CD4-positive, CD25-positive, alpha-beta regulatory T cell (primary cell): ENCODE data around the gene PREX1. TPM values are rescaled to one million over a fixed set of nuclear protein-coding genes. Genes with fewer than 3 reads are reported as not detected.

Experiments used
- ATAC-seq, 2 donors: fragments of 150-1000 bp; cut with Tn5 transposase; one replicate each; pipeline ENCODE4 v1.10.0; 2021; ENCODE audit warnings: low read depth in 2 of 2, moderate number of reproducible peaks in 2 of 2, moderate library complexity in 1 of 2
- DNase-seq, 3 donors: peaks; one replicate each; pipeline versions ENCODE4 v3.0.0 to v3.0.0-alpha.2; 2012 to 2022; ENCODE audit warnings: mixed read lengths in 1 of 3
- H3K27ac ChIP-seq: one replicate; pipeline ENCODE4 v1.7.0; 2013; ENCODE audit warnings: mild to moderate bottlenecking, low read length; ENCODE audit not compliant: insufficient read depth, poor library complexity, severe bottlenecking
- H3K27me3 ChIP-seq: one replicate; pipeline ENCODE4 v1.7.0; 2013; ENCODE audit warnings: low read length; ENCODE audit not compliant: control insufficient read depth, insufficient read depth
- H3K36me3 ChIP-seq: one replicate; pipeline ENCODE4 v1.7.0; 2013; ENCODE audit warnings: mild to moderate bottlenecking, low read length, moderate library complexity; ENCODE audit not compliant: control insufficient read depth, insufficient read depth
- H3K4me1 ChIP-seq: 2 replicates; pipeline ENCODE4 v1.7.0; 2013; ENCODE audit warnings: mild to moderate bottlenecking, low read length; ENCODE audit not compliant: insufficient read depth, control insufficient read depth, poor library complexity, severe bottlenecking
- H3K4me3 ChIP-seq: one replicate; pipeline ENCODE4 v1.7.0; 2013; ENCODE audit warnings: low read depth, mild to moderate bottlenecking, low read length, moderate library complexity
- H3K9me3 ChIP-seq, 2 experiments: 1 replicate in 1 of 2; 2 replicates in 1 of 2; pipeline ENCODE4 v1.7.0; 2013; ENCODE audit warnings: low read length in 2 of 2, mild to moderate bottlenecking in 1 of 2, moderate library complexity in 1 of 2; ENCODE audit not compliant: control insufficient read depth in 2 of 2
- H3K27ac Mint-ChIP-seq, 3 donors: one replicate each; pipeline ENCODE4 v1.8.0; 2020 to 2022; ENCODE audit warnings: mild to moderate bottlenecking in 3 of 3, mixed read lengths in 3 of 3, moderate library complexity in 2 of 3
- H3K27me3 Mint-ChIP-seq: one replicate; pipeline ENCODE4 v1.8.0; 2022; ENCODE audit warnings: mild to moderate bottlenecking, mixed read lengths
- H3K36me3 Mint-ChIP-seq: one replicate; pipeline ENCODE4 v1.8.0; 2020; ENCODE audit warnings: mixed read lengths
- H3K4me1 Mint-ChIP-seq, 4 donors: one replicate each; pipeline ENCODE4 v1.8.0; 2020 to 2022; ENCODE audit warnings: mixed read lengths in 4 of 4, mild to moderate bottlenecking in 1 of 4
- H3K4me3 Mint-ChIP-seq, 4 donors: one replicate each; pipeline ENCODE4 v1.8.0; 2020 to 2022; ENCODE audit warnings: mild to moderate bottlenecking in 4 of 4, mixed read lengths in 4 of 4, moderate library complexity in 3 of 4
- H3K9me3 Mint-ChIP-seq, 7 donors: one replicate each; pipeline ENCODE4 v1.8.0; 2020 to 2022; ENCODE audit warnings: mixed read lengths in 7 of 7, mild to moderate bottlenecking in 3 of 7, moderate library complexity in 2 of 7
- polyA plus RNA-seq, 4 donors: library from polyadenylated mRNA; unstranded; fragments of 300-500 nt; fragmentation: Illumina TruSeq; gene quantifications; one replicate each; pipeline ENCODE4 v1.2.3, GENCODE V29; 2021
- total RNA-seq: library from RNA; stranded (reverse); gene quantifications from one replicate; pipeline ENCODE4 v1.2.3, GENCODE V29; 2022

Gene PREX1
- total and polyA plus RNA-seq, 5 donors from 2014 or later = 40.8 to 264 (median 57.0) TPM

DNA sequence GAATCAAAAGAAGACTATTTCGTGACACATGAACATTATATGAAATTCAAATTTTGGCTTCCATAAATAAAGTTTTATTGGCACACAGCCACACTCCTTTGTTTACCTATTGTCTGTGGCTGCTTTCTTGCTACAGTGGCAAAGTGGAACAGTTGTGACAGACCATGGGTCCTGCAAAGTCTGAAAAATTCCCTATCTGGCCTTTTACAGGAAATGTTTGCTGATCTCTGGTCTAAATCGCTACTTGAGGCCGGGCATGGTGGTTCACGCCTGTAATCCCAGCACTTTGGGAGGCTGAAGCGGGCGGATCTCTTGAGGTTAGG, 23.1 kb upstream of the PREX1 start:
- H3K9me3 ChIP-seq = no peaks in the 10 kb centered on the region
- H3K4me3 Mint-ChIP-seq = no peak overlapping the region
- no peaks in the 10 kb centered on the region for H3K27me3 Mint-ChIP-seq
- DNase-seq = no peak
- H3K27ac ChIP-seq = no peak overlapping the region
- H3K4me3 ChIP-seq = no peak overlapping the region
- H3K27ac Mint-ChIP-seq = no peak overlapping the region
- H3K36me3 ChIP-seq = no peaks in the 10 kb centered on the region
- H3K9me3 Mint-ChIP-seq = peaks cover 0 to 4% (median 2%) of the 10 kb centered on the region in 7 donors
- no peak for ATAC-seq
- no peaks in the 10 kb centered on the region for H3K27me3 ChIP-seq
- peaks cover 9% of the 10 kb centered on the region for H3K4me1 ChIP-seq
- H3K4me1 Mint-ChIP-seq = peaks cover 6 to 19% (median 13%) of the 10 kb centered on the region in 4 donors
- H3K36me3 Mint-ChIP-seq = no peaks in the 10 kb centered on the region

DNA sequence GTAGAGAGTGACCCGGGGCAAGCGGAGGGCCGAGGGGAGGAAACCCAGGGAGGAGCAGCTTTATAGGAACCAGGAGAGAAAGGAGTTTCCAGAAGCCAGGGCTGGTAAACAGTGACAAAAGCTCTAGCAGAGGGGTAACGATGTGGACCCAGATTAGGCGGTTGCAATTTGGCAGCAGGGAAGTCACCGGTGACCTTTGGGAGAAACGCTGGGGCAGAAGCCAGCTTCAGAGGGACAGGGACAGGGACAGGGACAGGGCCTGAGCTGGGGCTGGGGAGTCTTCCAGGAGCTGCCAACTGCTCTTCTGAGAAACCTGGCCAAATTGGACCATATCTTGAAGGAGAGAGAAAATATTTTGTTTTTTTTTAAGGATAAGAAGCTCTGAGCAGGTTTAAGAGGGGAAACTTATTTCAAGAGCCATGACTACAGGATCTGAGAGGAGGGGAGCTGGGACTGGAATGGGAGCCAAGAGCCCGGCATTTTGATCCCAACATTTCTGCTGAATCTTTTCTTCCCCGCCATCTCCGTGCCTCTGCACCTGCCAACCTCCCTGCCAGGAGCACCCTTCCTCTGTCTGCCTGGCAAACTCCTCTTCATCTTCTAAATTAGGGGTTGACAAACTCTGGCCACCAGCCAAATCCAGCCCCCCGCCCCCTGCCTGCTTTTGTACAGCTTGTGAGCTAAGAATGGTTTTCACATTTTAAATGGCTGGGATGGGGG, 22.6 kb upstream of the PREX1 start:
- H3K27ac ChIP-seq = no peak overlapping the region
- H3K4me3 ChIP-seq = no peak overlapping the region
- no peak overlapping the region for H3K4me3 Mint-ChIP-seq
- H3K36me3 ChIP-seq = no peaks in the 10 kb centered on the region
- ATAC-seq (no peak), DNase-seq (no peak)
- H3K27me3 Mint-ChIP-seq = no peaks in the 10 kb centered on the region
- peaks cover 9% of the 10 kb centered on the region for H3K4me1 ChIP-seq
- H3K9me3 ChIP-seq = no peaks in the 10 kb centered on the region
- H3K27me3 ChIP-seq = no peaks in the 10 kb centered on the region
- peak overlapping the region in 1 of 3 donors; percentile 10 for H3K27ac Mint-ChIP-seq
- peaks cover 6 to 23% (median 13%) of the 10 kb centered on the region in 4 donors for H3K4me1 Mint-ChIP-seq
- H3K9me3 Mint-ChIP-seq = peaks cover 0 to 4% (median 2%) of the 10 kb centered on the region in 7 donors
- H3K36me3 Mint-ChIP-seq = no peaks in the 10 kb centered on the region

DNA sequence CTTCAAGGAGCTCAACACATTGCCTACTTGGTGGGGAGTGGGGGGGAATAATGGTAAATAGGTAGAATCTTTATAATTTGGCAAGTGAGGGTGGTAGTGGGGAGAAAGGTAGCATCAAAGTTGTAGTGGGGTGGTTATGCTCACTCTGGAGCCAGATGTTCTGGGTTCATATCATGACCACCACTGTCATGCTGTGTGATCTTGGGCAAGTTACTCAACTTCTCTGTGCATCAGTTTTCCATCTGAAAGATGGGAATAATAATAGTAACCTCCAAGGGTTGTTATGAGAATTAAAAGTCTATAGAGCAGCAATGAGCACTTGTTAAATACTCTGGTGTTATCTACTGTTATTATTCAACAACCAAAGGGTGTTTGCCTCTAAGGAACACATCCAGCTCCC, 22.0 kb upstream of the PREX1 start:
- H3K27me3 Mint-ChIP-seq = no peaks in the 10 kb centered on the region
- no peak for DNase-seq
- H3K27ac Mint-ChIP-seq = peak overlapping the region in 1 of 3 donors; percentile 10
- peaks cover 10 to 29% (median 14%) of the 10 kb centered on the region in 4 donors for H3K4me1 Mint-ChIP-seq
- H3K36me3 Mint-ChIP-seq = no peaks in the 10 kb centered on the region
- no peak overlapping the region for H3K4me3 ChIP-seq
- peaks cover 0 to 4% (median 2%) of the 10 kb centered on the region in 7 donors for H3K9me3 Mint-ChIP-seq
- no peak overlapping the region for H3K27ac ChIP-seq
- H3K4me3 Mint-ChIP-seq = no peak overlapping the region
- H3K9me3 ChIP-seq = no peaks in the 10 kb centered on the region
- ATAC-seq = no peak
- peaks cover 9% of the 10 kb centered on the region for H3K4me1 ChIP-seq
- H3K27me3 ChIP-seq = no peaks in the 10 kb centered on the region
- no peaks in the 10 kb centered on the region for H3K36me3 ChIP-seq

DNA sequence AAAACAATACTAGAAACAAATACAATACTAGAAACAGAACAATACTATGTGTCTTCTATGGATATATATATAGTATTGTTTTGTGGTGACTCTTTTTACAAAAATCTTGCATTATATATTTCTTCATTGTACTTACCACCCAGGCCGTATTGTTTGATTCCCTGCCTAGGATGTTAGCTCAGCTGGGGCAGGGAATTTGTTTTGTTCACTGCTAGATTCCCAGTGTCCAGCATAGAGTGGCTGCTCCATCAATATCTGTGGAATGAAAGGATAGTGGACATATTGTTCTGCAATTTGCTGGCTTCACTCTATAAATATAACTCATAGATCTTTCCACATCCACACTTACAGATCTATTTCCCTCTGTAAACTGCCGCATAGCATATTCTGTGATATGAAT, 21.5 kb upstream of the PREX1 start:
- no peak overlapping the region for H3K4me3 Mint-ChIP-seq
- H3K4me1 Mint-ChIP-seq = peaks cover 11 to 33% (median 14%) of the 10 kb centered on the region in 4 donors

DNA sequence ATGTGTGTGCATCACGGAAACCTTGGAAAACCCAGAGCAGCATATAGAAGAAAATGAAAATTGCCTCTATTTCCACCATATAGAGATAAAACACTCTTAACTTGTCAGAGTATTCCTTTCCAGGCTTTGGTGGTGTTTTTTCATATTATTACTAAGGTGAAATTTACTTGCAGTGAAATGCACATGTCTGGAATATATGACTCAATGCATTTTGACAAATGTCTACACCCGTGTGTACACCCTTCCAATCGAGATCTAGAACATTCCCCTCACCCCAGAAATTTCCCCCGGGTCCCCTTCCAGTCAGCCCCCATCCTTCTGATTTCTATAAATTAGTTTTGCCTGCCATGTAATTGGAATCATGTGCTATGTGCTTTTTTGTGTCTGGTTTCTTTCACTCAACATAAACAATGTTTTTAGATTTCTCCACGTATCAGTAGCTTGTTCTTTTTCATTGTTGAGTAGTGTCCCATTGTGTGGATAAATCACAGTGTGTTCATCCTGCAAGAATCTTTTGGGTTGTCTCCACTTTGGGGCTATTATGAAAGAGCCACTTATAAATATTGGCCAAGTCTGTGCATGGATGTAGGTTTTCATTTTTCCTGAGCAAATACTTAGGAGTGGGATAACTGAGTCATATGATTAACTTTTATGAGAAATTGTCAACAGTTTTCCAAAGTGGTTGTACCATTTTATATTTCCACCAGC, 19.9 kb upstream of the PREX1 start:
- H3K27me3 ChIP-seq = no peaks in the 10 kb centered on the region
- Mint-ChIP-seq H3K27me3 (no peaks in the 10 kb centered on the region), H3K4me1 (peaks cover 9 to 32% (median 14%) of the 10 kb centered on the region in 4 donors), H3K27ac (peak overlapping the region in 2 of 3 donors; percentile 29 to 32), H3K36me3 (no peaks in the 10 kb centered on the region), H3K9me3 (peaks cover 0 to 2% (median under 1%) of the 10 kb centered on the region in 7 donors), H3K4me3 (no peak overlapping the region)
- no peaks in the 10 kb centered on the region for H3K36me3 ChIP-seq
- no peaks in the 10 kb centered on the region for H3K9me3 ChIP-seq
- DNase-seq (no peak), ATAC-seq (no peak)
- H3K4me3 ChIP-seq = no peak overlapping the region
- peaks cover 9% of the 10 kb centered on the region for H3K4me1 ChIP-seq
- H3K27ac ChIP-seq = no peak overlapping the region

More for the DNA sequence above, 21.5 kb upstream of the PREX1 start:
- ATAC-seq (no peak), DNase-seq (no peak)
- Mint-ChIP-seq H3K27ac (peak overlapping the region in 1 of 3 donors; percentile 10), H3K9me3 (peaks cover 0 to 4% (median 2%) of the 10 kb centered on the region in 7 donors), H3K27me3 (no peaks in the 10 kb centered on the region), H3K36me3 (no peaks in the 10 kb centered on the region)
- peaks cover 9% of the 10 kb centered on the region for H3K4me1 ChIP-seq
- H3K4me3 ChIP-seq = no peak overlapping the region
- no peak overlapping the region for H3K27ac ChIP-seq
- H3K9me3 ChIP-seq = no peaks in the 10 kb centered on the region
- no peaks in the 10 kb centered on the region for H3K36me3 ChIP-seq
- no peaks in the 10 kb centered on the region for H3K27me3 ChIP-seq

DNA sequence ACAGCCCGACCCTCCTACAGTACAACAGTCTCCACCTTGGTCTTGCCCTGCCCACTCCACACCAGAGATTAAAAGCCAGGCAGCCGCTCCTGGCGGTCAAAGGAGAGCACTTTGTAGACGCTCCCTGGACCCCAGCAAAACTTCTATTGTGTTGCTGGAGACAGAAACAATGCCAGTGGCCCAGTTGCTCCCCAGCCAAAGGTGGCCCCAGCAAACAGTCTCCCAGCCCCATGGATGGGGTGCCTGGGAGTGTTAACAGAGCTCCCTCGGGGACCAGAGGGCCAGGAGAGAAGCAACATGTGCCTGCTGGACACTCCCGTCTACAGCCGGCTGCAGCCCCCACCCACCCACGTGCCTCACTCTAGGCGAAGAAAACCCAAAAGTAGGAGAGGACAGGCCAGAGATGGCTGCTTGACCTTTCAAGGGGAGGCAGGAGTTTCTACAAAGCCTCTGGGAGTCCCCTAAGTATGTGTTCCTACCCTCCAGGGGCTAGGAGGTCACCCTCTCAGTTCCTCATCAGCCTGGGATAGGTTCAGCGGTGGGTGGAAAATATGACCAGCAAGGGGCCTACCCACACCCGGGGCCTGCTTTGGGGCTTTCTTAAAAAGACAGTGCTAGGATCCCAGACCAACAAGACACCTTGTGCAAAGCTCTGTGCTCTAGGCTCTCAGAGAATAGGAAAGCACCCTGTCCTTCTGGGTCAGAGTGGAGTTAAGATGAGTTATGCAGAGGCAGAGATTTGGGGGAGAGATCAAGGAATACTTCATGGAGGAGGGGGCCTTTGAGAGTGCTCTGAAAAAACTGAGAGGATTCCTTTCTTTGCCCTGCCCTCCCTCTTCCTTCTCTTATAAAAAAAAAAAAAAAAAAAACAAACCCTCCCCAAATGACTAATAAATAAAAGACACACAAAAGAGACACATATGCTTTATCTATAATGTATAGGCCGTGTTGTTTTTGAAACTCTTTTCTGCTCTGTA, 19.0 kb upstream of the PREX1 start:
- no peaks in the 10 kb centered on the region for H3K27me3 ChIP-seq
- no peaks in the 10 kb centered on the region for H3K36me3 ChIP-seq
- ATAC-seq (peak; percentile 56 to 71), DNase-seq (peak in 1 of 3 donors; percentile 26)
- peaks cover 9 to 32% (median 14%) of the 10 kb centered on the region in 4 donors for H3K4me1 Mint-ChIP-seq
- H3K4me3 ChIP-seq = no peak overlapping the region
- H3K36me3 Mint-ChIP-seq = no peaks in the 10 kb centered on the region
- no peak overlapping the region for H3K27ac ChIP-seq
- H3K27ac Mint-ChIP-seq = peak overlapping the region in 2 of 3 donors; percentile 79 to 86
- H3K9me3 ChIP-seq = no peaks in the 10 kb centered on the region
- H3K4me1 ChIP-seq = peaks cover 9% of the 10 kb centered on the region
- no peaks in the 10 kb centered on the region for H3K27me3 Mint-ChIP-seq
- peaks cover 0 to 2% (median 0%) of the 10 kb centered on the region in 7 donors for H3K9me3 Mint-ChIP-seq
- no peak overlapping the region for H3K4me3 Mint-ChIP-seq

DNA sequence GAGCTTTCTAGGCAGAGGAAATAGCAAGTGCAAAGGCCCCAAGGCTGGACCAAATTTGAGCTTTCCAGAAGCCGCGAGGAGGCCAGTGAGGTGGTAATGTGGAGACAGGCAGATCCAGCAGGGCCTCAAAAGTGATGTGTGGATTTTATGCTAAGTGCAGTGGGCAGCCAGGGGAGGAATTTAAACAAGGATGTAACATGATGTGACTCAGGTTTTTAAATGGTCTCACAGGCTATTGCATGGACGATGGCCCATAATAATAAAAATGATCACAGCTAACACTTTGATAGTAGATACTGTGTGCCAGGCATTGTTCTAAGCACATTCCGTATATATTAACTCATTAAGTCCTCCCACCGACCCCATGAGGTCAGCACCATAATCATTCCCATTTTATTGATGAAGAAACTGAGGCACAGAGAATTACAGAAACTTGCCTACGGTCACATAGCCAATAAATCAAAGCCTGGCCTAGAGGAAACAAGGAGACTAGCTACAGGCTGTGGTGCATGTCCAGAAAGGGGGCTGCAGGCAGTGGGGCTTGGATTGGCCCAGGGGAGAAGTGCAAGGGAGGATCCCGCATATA, 18.0 kb upstream of the PREX1 start:
- Mint-ChIP-seq H3K9me3 (peaks cover 0 to 2% (median 0%) of the 10 kb centered on the region in 7 donors), H3K27me3 (peaks cover 4% of the 10 kb centered on the region), H3K36me3 (no peaks in the 10 kb centered on the region), H3K4me1 (peaks cover 9 to 32% (median 14%) of the 10 kb centered on the region in 4 donors), H3K4me3 (no peak overlapping the region), H3K27ac (peak overlapping the region in 1 of 3 donors; percentile 79)
- no peak overlapping the region for H3K27ac ChIP-seq
- H3K36me3 ChIP-seq = no peaks in the 10 kb centered on the region
- H3K9me3 ChIP-seq = no peaks in the 10 kb centered on the region
- DNase-seq (no peak), ATAC-seq (no peak)
- H3K4me3 ChIP-seq = no peak overlapping the region
- peaks cover 9% of the 10 kb centered on the region for H3K4me1 ChIP-seq
- no peaks in the 10 kb centered on the region for H3K27me3 ChIP-seq
